Prostate gland (tissue), 2 donors: ENCODE data around the gene TOP3B. TPM values are rescaled to one million over a fixed set of nuclear protein-coding genes. Genes with fewer than 3 reads are reported as not detected.

ENCODE experiments used
- DNase-seq: peaks from one replicate; pipeline ENCODE4 v3.0.0-alpha.2; 2019; ENCODE audit warnings: low spot score
- H3K27ac ChIP-seq, 2 donors: fragments of 200-600 bp; sonication (generic); 2 replicates each; pipeline ENCODE4 v1.5.1; 2017 to 2019
- H3K27me3 ChIP-seq: fragments of 200-600 bp; sonication (generic); replicated peaks from 2 replicates; pipeline ENCODE4 v1.5.1; 2019; ENCODE audit not compliant: insufficient read depth
- H3K36me3 ChIP-seq, 2 donors: fragments of 200-600 bp; sonication (generic); 1 replicate in 1 of 2; 2 replicates in 1 of 2; pipeline versions ENCODE4 v1.5.1 to v1.8.1; 2017 to 2019
- H3K4me1 ChIP-seq: fragments of 200-600 bp; sonication (generic); replicated peaks from 2 replicates; pipeline ENCODE4 v1.5.1; 2019
- H3K4me3 ChIP-seq, 2 donors: fragments of 200-600 bp; sonication (generic); 2 replicates each; pipeline ENCODE4 v1.5.1; 2017 to 2019
- H3K9me3 ChIP-seq: fragments of 200-600 bp; sonication (generic); 2 replicates; pipeline ENCODE4 v1.5.1; 2017
- POLR2A ChIP-seq: fragments of 450-650 bp; IDR thresholded peaks from one replicate; pipeline ENCODE4 v1.6.1; 2016; ENCODE audit warnings: antibody characterized with exemption, mild to moderate bottlenecking
- POLR2AphosphoS5 ChIP-seq: sonication (generic); formaldehyde crosslinking; IDR thresholded peaks from one replicate; pipeline ENCODE4 v1.6.1; 2017; ENCODE audit warnings: antibody characterized with exemption
- WGBS: methylation state at CpG from one replicate; pipeline ENCODE4 v1.1.5; 2018; 5-methylcytosine and 5-hydroxymethylcytosine counted together
- intact Hi-C: fragments of 100-400 bp; cut with DNase I; formaldehyde crosslinking; loops from one replicate; pipeline ENCODE4 v1.14.2; 2022
- total RNA-seq, 2 donors: library from RNA; depleted of rRNA; stranded (reverse); fragments of >200 nt; gene quantifications; one replicate each; pipeline ENCODE4 v1.1.0, GENCODE V29; 2016
- TF ChIP-seq, protein P1 (sequence below), 4 experiments: fragments of 200-600 bp in 2 of 4; fragments of 450-650 bp in 2 of 4; sonication (generic) in 2 of 4; IDR thresholded peaks; 1 replicate in 3 of 4; 2 replicates in 1 of 4; pipeline ENCODE4 v1.5.1; 2016 to 2019; ENCODE audit warnings: antibody characterized with exemption in 4 of 4, mild to moderate bottlenecking in 2 of 4, moderate library complexity in 2 of 4

The TOP3B gene
- total RNA-seq, 2 donors from 2014 or later: 25.2 to 60.6 TPM

DNA sequence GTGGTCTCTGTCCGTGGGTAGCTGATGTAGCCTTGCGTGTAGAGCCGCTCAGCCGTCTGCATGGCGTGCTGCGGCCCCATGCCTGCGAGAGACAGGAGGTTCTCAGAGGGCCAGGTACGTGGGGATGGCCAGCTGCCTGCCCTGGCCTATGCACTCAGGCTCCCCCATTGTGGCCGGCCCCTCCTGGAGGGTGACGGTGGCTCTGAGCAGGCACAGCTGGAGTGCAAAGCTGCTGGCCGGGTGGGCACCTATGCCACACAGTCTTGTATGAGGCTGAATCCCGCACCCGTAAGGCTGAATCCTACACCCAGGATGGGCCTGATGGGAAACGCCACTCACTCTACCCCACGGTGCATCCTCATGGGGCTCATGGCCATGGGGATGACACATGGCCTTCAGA, 18.4 kb downstream of the TOP3B start:
- intact Hi-C loops: no loop called here
- H3K4me1 ChIP-seq: no peaks in the 10 kb centered on the region
- no peaks in the 10 kb centered on the region for H3K9me3 ChIP-seq
- H3K27me3 ChIP-seq: no peaks in the 10 kb centered on the region
- 91% methylated on average over 15 of the region's 15 CpGs for WGBS
- H3K27ac ChIP-seq: no peak overlapping the region
- H3K4me3 ChIP-seq: no peak overlapping the region
- TF ChIP-seq POLR2A (no peak), POLR2AphosphoS5 (no peak)
- TF ChIP-seq, protein P1, sequence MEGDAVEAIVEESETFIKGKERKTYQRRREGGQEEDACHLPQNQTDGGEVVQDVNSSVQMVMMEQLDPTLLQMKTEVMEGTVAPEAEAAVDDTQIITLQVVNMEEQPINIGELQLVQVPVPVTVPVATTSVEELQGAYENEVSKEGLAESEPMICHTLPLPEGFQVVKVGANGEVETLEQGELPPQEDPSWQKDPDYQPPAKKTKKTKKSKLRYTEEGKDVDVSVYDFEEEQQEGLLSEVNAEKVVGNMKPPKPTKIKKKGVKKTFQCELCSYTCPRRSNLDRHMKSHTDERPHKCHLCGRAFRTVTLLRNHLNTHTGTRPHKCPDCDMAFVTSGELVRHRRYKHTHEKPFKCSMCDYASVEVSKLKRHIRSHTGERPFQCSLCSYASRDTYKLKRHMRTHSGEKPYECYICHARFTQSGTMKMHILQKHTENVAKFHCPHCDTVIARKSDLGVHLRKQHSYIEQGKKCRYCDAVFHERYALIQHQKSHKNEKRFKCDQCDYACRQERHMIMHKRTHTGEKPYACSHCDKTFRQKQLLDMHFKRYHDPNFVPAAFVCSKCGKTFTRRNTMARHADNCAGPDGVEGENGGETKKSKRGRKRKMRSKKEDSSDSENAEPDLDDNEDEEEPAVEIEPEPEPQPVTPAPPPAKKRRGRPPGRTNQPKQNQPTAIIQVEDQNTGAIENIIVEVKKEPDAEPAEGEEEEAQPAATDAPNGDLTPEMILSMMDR (IDR thresholded peaks at IDR 0.05): no peak
- no peak for DNase-seq
- peaks cover 0 to 23% of the 10 kb centered on the region in 2 donors for H3K36me3 ChIP-seq

DNA sequence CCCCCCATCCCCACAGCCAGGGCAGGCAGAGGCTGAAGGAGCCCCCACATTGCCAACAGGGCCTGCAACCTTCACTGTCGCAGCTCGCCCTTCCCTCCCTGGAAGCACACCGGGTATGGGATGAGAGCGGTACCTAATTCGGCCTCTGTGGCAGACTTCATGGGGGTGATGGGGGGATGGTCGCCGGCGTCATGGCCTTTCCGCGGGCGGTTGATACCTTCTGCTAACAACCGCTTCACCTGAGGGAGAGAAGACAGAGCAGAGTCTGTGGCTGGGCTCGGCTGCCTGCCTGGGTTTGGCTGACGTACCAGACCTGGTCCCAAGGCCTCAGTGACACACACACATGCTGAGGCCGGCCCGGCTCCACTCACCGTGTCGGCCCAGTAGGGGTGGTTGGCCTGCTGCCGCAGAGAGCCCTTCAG, 18.8 kb downstream of the TOP3B start:
- no peaks in the 10 kb centered on the region for H3K9me3 ChIP-seq
- peaks cover 0 to 23% of the 10 kb centered on the region in 2 donors for H3K36me3 ChIP-seq
- H3K4me1 ChIP-seq: no peaks in the 10 kb centered on the region
- TF ChIP-seq POLR2AphosphoS5: no peak
- TF ChIP-seq, protein P1 (IDR thresholded peaks at IDR 0.05): no peak
- no peak for TF ChIP-seq POLR2A
- no peak overlapping the region for H3K4me3 ChIP-seq
- no peaks in the 10 kb centered on the region for H3K27me3 ChIP-seq
- intact Hi-C loops: no loop called here
- DNase-seq: no peak
- no peak overlapping the region for H3K27ac ChIP-seq
- 93% methylated on average over 19 of the region's 19 CpGs for WGBS

DNA sequence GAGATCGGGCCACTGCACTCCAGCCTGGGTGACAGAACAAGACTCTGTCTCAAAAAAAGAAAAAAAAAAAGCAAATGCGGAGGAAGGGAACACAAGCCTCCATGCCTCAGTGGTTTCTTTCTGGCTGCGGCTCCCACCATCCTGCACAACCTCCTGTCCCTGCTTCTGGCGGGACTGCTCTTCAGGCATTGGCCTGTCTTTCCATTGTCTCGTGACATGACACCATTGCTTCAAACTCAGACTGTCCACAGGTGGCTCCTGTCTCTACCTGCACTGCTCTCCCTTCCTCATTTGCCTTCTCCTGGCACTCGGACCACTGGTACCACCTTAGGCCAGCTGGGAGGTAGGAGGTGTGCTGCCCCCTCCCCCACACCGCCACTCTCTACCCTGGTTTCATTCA, 19.3 kb downstream of the TOP3B start:
- Histone ChIP-seq H3K27ac (no peak overlapping the region), H3K9me3 (no peaks in the 10 kb centered on the region), H3K27me3 (no peaks in the 10 kb centered on the region), H3K4me3 (no peak overlapping the region), H3K36me3 (peaks cover 0 to 23% of the 10 kb centered on the region in 2 donors), H3K4me1 (no peaks in the 10 kb centered on the region)
- intact Hi-C loops: no loop called here
- TF ChIP-seq, protein P1 (IDR thresholded peaks at IDR 0.05): no peak
- TF ChIP-seq POLR2A (no peak), POLR2AphosphoS5 (no peak)
- DNase-seq: no peak
- 92% methylated on average over 7 of the region's 7 CpGs for WGBS

DNA sequence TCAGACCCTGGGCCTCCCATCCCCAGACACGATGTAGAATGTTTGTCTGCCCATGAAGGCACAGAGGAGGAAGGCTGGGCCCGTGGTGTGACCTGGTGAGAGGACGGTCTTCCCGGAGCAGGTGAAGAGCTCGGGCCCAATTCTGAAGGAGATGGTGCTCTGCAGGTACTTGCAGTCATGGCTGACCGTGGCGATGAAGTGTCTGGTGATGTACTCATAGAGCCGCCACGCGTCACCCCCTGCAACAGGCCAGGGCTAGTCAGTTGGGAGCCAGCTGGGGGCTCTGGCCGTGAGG, 20.0 kb downstream of the TOP3B start:
- Histone ChIP-seq H3K9me3 (no peaks in the 10 kb centered on the region), H3K27ac (no peak overlapping the region), H3K4me3 (no peak overlapping the region), H3K4me1 (no peaks in the 10 kb centered on the region), H3K27me3 (no peaks in the 10 kb centered on the region), H3K36me3 (peaks cover 0 to 23% of the 10 kb centered on the region in 2 donors)
- intact Hi-C loops: no loop called here
- no peak for TF ChIP-seq POLR2AphosphoS5
- TF ChIP-seq, protein P1 (IDR thresholded peaks at IDR 0.05): no peak
- no peak for TF ChIP-seq POLR2A
- WGBS: 90% methylated on average over 11 of the region's 11 CpGs
- no peak for DNase-seq

DNA sequence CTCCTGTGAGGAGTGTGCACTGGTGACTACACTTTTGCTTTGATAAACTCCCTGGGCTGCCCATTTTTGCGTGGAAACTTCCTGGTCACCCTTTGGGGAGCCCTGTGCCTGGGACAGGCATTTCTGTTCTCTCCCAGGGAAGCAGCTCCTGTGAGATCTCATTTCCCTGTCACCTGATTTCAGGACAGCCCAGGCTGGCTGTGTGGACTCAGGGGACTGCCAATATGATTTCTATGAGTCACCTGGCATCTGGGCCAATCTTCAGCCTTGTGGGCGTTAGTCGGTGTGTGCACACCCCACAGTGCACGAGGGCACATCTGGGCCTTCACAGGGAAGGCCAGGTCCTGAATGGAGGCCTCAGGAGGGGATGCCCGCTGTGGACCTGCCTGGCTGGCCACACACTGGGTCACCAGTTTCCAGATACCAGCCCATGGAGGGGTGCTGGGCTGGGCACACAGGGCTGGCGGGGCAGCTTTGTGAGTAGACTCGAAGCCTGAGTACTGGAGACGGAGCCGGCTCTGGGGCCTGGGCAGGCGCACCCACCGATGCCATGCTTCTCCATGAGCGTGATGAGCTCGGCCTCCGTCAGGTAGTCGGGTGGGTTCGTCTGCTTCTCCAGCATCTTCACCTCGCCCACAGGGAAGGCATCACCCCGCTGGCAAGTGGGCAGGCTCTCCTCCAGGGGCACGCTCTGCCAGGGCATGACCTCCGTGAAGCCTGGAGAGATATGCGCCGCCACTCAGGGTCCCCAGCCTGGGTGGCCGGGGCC, 20.5 kb downstream of the TOP3B start:
- H3K36me3 ChIP-seq: peaks cover 0 to 19% of the 10 kb centered on the region in 2 donors
- peak; percentile 49 for DNase-seq
- no peak overlapping the region for H3K4me3 ChIP-seq
- intact Hi-C loops: no loop called here
- no peaks in the 10 kb centered on the region for H3K4me1 ChIP-seq
- H3K9me3 ChIP-seq: no peaks in the 10 kb centered on the region
- H3K27ac ChIP-seq: no peak overlapping the region
- WGBS: 82% methylated on average over 23 of the region's 23 CpGs
- no peaks in the 10 kb centered on the region for H3K27me3 ChIP-seq
- TF ChIP-seq, protein P1 (IDR thresholded peaks at IDR 0.05): no peak
- peak; percentile 31 for TF ChIP-seq POLR2A
- peak; percentile 65 for TF ChIP-seq POLR2AphosphoS5
